ENCODE results near the gene ABCA9. TPM values are rescaled to one million over a fixed set of nuclear protein-coding genes. Genes with fewer than 3 reads are reported as not detected.

ABCA9 gene
- total and polyA plus RNA-seq, 9 of the 15 experiments (the other 6 are each of a cell fraction or from before 2014, with no cell fraction given) = 0.04 TPM; not detected in 8

GRCh38 chr17:69067274-69068047 is 6.7 kb upstream of the ABCA9 start (continued):
- TF ChIP-seq, protein P1, sequence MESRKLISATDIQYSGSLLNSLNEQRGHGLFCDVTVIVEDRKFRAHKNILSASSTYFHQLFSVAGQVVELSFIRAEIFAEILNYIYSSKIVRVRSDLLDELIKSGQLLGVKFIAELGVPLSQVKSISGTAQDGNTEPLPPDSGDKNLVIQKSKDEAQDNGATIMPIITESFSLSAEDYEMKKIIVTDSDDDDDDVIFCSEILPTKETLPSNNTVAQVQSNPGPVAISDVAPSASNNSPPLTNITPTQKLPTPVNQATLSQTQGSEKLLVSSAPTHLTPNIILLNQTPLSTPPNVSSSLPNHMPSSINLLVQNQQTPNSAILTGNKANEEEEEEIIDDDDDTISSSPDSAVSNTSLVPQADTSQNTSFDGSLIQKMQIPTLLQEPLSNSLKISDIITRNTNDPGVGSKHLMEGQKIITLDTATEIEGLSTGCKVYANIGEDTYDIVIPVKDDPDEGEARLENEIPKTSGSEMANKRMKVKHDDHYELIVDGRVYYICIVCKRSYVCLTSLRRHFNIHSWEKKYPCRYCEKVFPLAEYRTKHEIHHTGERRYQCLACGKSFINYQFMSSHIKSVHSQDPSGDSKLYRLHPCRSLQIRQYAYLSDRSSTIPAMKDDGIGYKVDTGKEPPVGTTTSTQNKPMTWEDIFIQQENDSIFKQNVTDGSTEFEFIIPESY (CRISPR knock-in tag; IDR thresholded peaks at IDR 0.05) = no peak
- TF ChIP-seq, protein P2, sequence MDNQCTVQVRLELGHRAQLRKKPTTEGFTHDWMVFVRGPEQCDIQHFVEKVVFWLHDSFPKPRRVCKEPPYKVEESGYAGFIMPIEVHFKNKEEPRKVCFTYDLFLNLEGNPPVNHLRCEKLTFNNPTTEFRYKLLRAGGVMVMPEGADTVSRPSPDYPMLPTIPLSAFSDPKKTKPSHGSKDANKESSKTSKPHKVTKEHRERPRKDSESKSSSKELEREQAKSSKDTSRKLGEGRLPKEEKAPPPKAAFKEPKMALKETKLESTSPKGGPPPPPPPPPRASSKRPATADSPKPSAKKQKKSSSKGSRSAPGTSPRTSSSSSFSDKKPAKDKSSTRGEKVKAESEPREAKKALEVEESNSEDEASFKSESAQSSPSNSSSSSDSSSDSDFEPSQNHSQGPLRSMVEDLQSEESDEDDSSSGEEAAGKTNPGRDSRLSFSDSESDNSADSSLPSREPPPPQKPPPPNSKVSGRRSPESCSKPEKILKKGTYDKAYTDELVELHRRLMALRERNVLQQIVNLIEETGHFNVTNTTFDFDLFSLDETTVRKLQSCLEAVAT (IDR thresholded peaks at IDR 0.05) = 0 out of 4 replicates have a peak, but pooled peaks of 1 of the 2 experiments have one; percentile 53
- TF ChIP-seq, protein P3, sequence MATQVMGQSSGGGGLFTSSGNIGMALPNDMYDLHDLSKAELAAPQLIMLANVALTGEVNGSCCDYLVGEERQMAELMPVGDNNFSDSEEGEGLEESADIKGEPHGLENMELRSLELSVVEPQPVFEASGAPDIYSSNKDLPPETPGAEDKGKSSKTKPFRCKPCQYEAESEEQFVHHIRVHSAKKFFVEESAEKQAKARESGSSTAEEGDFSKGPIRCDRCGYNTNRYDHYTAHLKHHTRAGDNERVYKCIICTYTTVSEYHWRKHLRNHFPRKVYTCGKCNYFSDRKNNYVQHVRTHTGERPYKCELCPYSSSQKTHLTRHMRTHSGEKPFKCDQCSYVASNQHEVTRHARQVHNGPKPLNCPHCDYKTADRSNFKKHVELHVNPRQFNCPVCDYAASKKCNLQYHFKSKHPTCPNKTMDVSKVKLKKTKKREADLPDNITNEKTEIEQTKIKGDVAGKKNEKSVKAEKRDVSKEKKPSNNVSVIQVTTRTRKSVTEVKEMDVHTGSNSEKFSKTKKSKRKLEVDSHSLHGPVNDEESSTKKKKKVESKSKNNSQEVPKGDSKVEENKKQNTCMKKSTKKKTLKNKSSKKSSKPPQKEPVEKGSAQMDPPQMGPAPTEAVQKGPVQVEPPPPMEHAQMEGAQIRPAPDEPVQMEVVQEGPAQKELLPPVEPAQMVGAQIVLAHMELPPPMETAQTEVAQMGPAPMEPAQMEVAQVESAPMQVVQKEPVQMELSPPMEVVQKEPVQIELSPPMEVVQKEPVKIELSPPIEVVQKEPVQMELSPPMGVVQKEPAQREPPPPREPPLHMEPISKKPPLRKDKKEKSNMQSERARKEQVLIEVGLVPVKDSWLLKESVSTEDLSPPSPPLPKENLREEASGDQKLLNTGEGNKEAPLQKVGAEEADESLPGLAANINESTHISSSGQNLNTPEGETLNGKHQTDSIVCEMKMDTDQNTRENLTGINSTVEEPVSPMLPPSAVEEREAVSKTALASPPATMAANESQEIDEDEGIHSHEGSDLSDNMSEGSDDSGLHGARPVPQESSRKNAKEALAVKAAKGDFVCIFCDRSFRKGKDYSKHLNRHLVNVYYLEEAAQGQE (IDR thresholded peaks at IDR 0.05; ENCODE audit: borderline replicate concordance) = peak; percentile 61; the same call in 1 of the 2 replicates
- TF ChIP-seq, protein P3 (CRISPR knock-in tag; IDR thresholded peaks at IDR 0.05; ENCODE audit: low read depth) = no peak
